GM19372 (cell line): ENCODE measurements around the gene PLD4.
"Not testable (repeated sequence)": the region's sequence is repeated elsewhere in the genome, so short reads cannot be mapped to it uniquely, and the experiment has no call there.

ENCODE experiments used
- ATAC-seq: cut with Tn5 transposase; IDR thresholded peaks from one replicate; pipeline ENCODE4 v1.9.1; 2021; ENCODE audit warnings: mild to moderate bottlenecking, low read depth, moderate library complexity; ENCODE audit not compliant: unreplicated experiment

Gene PLD4

DNA sequence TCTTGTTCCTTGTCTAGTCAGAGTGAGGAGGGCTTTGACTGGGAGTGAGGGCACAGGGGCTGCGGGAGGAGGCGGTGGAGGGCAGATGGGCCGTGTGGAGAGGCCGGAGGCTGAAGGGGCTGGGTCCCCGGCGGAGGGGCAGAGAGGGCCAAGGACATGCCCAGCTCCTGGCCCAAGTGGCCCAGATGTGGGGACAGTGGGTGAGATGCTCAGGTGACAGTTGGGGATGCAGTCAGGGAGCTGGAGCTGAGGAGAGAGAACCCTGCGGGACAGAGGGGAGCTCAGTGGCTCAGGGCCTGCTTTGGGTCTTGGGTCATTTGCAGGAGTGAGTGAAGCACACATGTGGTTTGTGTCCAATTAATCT lies 26.5 kb upstream of the PLD4 start:
- ATAC-seq = no peak

DNA sequence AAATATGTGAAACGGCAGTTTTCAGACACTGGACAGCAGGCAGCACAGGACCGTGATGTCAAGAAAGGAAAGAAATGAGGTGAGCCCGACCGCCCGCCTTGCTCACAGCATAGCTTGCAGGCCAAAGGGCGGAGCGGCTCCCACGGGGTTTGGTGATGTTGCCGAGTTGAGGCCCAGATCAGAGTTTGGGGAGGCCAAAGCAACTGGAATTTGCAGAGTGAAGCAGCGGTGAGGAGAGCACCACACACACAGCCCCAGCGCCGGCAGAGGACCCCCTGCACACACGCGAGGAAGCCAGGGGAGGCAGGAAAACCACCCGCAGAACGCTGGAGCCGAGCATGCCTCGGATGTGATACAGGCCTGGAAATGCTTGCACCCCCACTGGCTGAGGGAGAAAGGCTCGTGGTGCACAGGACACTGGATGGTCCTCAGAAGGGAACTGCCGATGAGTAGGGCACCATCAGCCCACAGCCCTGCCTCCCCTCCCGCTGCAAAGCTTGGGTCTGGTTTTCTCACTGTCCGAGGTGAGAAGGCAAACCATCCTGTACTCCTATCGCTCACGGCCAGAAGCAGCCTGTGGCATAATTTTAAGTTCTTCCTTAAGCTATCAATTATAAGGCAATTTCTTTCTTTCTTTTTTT lies 25.7 kb upstream of the PLD4 start:
- no peak for ATAC-seq

- no peak for ATAC-seq
Observed at GRCh38 chr14:104899781-104900180, 24.9 kb upstream of the PLD4 start.

- ATAC-seq = no peak
Observed at GRCh38 chr14:104900639-104901512, 23.8 kb upstream of the PLD4 start.

- ATAC-seq = no peak
Observed at GRCh38 chr14:104903990-104904389, 20.7 kb upstream of the PLD4 start.

- ATAC-seq = not testable (repeated sequence)
Observed at GRCh38 chr14:104904650-104905578, 19.8 kb upstream of the PLD4 start.

- not testable (repeated sequence) for ATAC-seq
Observed at GRCh38 chr14:104905579-104905933, 19.1 kb upstream of the PLD4 start.

- no peak for ATAC-seq
Observed at GRCh38 chr14:104908303-104908702, 16.4 kb upstream of the PLD4 start.

GRCh38 chr14:104912053-104912452 lies 12.6 kb upstream of the PLD4 start:
- ATAC-seq = no peak

GRCh38 chr14:104913435-104913834 lies 11.2 kb upstream of the PLD4 start:
- no peak for ATAC-seq

DNA sequence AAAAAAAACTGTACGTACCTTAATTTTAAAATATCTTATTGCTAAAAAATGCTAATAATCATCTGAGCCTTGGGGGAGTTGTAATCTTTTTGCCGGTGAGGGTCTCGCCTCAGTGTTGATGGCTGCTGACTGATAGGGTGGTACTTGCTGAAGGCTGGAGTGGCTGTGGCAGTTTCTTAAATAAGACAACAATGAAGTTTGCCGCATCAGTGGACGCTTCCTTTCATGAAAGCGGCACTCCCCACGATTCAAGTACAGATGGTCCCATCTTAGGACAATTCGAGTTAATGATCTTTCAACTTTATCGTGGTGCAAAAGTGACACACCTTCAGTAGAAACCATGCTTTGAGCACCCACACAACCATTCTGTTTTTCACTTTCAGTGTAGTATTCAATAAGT lies 7.6 kb upstream of the PLD4 start:
- no peak for ATAC-seq

DNA sequence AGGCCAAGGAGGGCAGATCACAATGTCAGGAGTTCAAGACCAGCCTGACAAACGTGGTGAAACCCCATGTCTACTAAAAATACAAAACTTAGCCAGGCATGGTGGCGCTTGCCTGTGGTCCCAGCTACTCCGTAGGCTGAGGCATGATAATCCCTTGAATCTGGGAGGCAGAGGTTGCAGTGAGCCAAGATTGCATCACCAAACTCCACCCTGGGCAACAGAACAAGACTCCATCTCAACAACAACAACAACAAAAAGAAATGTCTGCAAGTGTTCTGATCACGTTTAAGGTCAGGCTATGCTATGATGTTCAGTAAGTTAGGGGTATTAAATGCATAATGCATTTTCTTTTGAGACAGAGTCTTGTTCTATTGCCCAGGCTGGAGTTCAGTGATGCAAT lies 6.7 kb upstream of the PLD4 start:
- no peak for ATAC-seq

GRCh38 chr14:104919152-104919992 lies 5.3 kb upstream of the PLD4 start:
- not testable (repeated sequence) for ATAC-seq

DNA sequence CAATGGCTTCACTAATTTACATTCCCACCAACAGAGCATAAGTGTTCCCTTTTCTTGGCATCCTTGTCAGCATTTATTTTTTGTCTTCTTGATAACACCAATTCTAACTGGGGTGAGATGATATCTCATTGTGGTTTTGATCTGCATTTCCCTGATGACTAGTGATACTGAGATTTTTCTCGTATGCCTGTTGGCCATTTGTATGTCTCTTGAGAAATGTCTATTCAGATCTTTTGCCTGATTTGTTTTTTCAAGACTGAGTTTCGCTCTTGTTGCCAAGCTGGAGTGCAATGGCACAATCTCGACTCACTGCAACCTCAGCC lies 4.7 kb upstream of the PLD4 start:
- no peak for ATAC-seq

DNA sequence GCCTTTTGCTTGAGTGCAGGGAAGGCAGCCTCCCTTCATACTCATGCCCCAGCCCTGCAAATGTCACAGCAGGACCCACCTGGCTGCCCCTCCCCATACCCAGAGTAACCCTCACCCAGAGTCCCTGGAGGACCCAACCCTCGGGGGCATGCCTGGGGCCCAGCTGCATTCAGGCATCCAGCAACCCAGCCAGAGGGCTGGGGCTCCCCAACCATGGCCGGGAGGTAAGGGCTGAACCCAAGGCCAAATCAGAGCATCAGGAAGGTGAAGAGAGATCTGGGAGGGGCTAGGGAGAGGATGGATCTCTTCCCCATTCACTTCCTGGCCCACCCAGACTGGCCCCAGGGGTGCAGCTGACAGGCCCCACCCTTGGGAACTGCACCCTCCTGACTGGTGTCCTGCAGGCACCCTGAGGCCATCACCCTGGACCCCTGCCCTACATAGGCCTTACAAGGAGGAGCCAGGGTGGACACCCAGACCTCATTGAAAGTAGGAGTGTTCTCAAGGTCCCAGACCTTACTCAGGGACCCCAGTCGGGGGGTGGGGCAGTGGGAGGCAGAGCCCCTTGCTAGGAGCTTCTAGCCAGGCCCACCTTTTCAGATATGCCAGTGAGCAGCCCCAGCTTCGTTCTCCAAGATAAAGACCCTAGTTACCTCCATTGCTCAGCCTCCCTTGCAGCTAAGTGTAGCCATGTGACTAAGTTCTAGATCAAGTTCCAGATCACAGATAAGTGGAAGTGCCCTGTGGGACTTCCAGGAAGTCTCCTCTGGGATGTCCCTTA lies 849 bp upstream of the PLD4 start:
- no peak for ATAC-seq

DNA sequence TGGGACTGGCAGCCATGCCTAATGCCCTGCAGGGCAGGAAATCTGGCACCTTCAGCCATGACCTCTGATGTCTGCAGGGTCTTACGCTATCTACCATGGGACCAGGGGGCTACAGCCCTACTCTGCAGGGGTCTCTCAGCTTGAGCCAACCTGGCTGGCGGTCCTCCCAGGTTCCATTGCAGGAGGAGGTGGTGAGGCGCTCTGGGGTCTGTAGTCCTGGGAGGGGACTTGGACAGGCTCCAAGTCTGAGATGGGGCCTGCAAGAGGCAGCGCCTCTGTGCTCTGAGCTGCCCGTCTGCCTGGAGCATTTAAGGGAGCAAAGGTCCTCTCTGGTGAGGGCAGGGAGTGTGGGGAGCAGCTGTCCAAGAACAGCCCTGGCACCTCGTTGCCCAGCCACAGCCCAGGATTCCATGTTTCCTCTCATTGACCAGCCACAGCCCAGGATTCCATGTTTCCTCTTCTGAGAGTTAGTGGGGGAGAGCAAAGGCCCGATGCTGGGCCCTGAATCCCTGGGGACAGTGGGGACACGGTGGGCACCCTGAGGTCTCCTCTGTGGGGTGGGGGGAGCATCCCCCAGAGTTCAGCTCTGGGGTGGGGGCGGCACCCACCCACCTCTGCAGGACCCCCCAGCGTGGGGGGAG lies 655 bp downstream of the PLD4 start:
- ATAC-seq = no peak

DNA sequence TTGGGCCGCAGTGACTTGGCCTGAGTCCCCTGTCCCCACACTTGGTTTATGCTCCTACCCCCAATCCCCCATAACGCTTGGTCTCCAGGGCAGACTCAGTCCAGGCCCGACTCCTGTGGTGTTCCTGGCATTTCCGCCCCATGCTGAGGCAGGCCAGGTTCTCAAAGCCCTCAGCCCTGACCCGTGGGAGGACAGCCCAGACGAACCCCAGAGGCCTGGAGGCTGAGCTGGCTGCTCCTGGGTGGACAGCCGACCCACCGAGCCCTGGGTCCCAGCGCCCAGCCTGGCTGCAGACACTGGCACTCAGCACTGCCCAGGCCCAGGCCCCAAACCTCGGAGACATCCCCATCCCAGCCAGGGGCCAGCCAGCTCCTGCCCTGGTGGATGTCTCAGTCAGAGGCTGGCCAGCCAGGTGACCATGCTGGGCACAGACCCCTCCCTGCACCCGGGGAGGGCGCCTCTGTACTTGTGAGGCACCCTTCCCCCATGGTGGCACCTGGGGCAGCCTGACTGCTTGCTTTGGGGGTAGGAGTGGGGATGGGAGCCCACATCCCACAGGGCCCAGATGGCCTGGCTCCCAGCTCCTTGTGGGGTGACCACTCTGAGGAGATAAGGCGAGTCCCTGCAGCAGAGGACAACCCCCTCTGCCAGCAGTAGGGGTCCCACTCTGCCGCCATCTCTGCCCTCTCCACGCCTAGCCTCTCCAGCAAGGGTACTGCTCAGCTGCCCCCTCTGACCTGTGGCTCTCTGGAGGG lies 1.4 kb downstream of the PLD4 start:
- ATAC-seq = no peak

- ATAC-seq = peak; percentile 90
Observed at GRCh38 chr14:104926619-104927431, 2.1 kb downstream of the PLD4 start.
